GM19324 (cell line): ENCODE measurements around the gene MAP4K3.

Source experiments
- ATAC-seq: cut with Tn5 transposase; IDR thresholded peaks from one replicate; pipeline ENCODE4 v1.9.1; 2021; ENCODE audit warnings: mild to moderate bottlenecking, moderate library complexity; ENCODE audit not compliant: unreplicated experiment, low FRiP score

Gene MAP4K3

GRCh38 chr2:39216346-39217191, 220.5 kb downstream of the MAP4K3 start:
- ATAC-seq = no peak

- ATAC-seq = no peak
Observed at GRCh38 chr2:39215545-39215944, 221.5 kb downstream of the MAP4K3 start.

- ATAC-seq = no peak
Observed at GRCh38 chr2:39213015-39213414, 224.1 kb downstream of the MAP4K3 start.

GRCh38 chr2:39210846-39211245, 226.2 kb downstream of the MAP4K3 start:
- no peak for ATAC-seq

GRCh38 chr2:39203382-39203781, 233.7 kb downstream of the MAP4K3 start:
- ATAC-seq = no peak

GRCh38 chr2:39202639-39203369, 234.3 kb downstream of the MAP4K3 start:
- no peak for ATAC-seq
